Measurements from ENCODE around the gene GABARAP. TPM values are rescaled to one million over a fixed set of nuclear protein-coding genes. Genes with fewer than 3 reads are reported as not detected.

Gene GABARAP
- polyA plus RNA-seq (ENCODE audit: insufficient read length in 4 of 4): 100 to 1,000 TPM; 327 to 487 (median 427) TPM

DNA sequence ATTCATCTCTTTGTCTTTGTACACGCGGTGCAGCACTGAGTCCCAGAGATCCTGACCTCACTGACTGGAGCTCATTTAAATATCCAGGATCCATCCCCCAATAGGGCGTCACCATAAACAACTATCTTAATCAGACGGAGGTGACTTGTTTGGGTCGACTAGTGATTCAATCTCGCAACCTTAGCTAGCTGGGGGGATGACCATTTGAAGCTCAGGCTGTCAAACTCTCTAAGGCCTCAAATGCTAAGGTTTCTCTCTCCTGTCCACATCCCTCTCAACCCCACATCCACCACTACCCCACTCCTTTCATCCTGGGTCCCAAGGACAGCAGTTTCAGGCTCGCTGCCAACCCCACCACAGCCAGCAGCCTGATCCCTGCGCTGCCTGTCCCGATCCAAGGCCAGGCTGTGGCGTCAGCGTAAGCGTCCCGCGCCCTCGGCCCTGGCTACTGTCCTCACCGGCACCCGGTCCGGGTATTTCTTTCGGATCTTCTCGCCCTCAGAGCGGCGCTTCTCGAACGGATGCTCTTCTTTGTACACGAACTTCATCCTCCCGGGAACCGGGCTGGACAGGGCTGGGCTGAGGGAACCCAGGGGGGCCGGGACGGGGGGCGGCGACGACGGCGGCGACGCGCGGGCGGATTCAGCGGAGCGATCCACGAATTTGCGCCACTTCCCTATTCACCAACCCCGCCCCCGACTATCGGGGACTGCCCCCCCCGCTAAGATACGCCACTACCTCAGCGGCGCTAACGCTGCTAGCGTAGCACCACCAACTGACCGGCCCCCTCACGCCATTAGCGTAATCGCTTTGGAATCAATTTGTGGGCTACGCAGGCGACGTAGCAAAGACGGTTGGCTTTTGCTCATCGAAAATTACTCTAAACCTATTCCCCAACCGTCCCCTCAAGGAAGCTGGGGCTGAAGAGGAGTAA, at the start of gene GABARAP:
Gene GABARAP, minus strand, starts transcription at position 667 of the 934 bp plus-strand sequence. Its CDS starts 119 bp downstream, at position 548.
- peak; percentile 92 to 96 (median 94) for DNase-seq (ENCODE audit: low read depth in 4 of 4, low spot score in 3 of 4)

DNA sequence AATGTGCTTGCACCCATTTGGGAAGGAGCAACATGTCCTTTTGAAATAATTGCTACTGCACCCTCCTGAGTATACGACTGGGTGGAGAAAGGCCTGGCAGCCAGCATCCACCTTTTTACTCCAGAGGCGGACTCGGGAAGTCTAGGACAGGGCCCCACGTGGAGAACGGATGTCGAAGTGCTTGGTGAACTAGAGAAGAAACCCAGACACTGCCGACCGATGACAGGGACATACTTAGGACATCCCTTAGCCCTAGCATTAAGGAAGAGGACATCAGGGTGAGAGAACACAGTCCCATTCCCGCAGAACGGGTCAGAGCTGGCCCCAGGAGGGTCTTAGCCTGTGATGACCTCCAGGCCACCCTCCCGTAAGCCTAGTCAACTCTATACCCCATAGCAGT, 48.4 kb upstream of the GABARAP start:
- DNase-seq (ENCODE audit: low read depth in 4 of 4, low spot score in 3 of 4): no peak

DNA sequence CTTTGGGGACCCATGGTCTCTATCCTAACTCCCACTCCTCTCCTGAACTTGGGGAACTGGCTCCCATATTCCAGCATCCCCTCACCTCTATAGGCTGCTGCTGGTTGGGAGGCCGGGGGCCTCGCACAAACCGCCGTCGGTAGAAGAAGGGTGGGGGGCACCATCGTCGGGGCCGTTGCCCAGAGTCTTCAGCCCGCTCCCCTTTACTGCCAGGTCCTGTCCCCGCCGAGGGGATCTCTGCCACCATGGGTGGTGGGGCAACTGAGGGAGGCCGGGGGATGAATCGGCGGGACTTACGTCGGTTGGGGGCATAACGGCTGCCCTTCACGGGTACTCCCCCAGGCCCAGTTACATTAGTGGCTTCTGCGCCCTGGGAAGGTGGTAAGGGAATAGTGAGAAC, 47.9 kb upstream of the GABARAP start:
- DNase-seq (ENCODE audit: low read depth in 4 of 4, low spot score in 3 of 4): no peak

DNA sequence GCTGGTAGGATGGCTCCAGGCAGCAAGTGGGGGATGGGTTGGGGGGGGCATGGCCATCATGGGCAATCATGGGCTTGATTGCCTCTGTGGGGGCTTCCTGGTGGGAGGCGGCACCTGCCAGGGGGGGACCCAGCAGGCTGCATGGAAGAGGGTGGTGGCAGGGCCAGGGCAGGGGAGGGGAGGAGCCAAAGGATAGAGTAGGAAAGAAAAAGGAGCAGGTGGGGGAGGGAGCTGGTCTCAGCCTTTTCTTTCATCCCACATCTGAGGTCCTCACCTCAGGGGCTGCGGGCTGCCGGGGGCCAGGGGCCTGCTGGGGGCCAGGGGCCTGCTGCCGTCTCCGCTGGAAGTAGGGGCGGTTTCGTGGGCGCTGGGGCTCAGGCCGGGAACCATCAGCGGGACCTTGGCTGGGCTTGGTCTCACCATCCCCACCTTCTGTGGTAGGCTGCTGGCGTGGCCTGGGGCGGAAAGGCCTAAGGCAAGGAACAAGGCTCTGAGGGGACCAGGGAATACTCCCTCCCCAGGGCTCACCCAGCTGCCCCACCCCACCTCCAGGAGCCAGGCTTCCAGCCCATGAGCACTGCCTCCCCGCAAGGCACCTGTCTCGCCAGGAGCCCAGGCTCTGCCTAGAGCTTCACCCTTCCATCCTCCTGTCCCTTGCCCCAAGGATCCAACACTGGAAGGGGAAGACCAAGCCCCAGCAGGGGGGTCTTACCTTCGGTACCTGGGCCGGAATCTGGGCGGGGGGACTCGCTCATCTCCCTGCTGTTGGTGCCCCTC, 47.2 kb upstream of the GABARAP start:
- DNase-seq (ENCODE audit: low read depth in 4 of 4, low spot score in 3 of 4): no peak

DNA sequence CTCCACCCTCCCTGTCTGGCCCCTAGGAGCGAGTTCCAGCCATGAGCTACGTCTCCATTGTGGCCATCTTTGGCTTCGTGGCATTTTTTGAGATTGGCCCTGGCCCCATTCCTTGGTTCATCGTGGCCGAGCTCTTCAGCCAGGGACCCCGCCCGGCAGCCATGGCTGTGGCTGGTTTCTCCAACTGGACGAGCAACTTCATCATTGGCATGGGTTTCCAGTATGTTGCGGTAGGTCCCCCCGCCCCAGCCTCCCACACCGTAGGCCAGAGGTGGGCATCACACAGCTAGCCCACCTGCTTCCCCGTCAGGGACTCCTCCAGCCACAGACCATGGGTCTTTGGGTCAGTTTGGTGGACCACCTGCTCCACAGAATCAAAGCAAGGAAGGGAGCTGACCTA, 43.4 kb upstream of the GABARAP start:
- DNase-seq (ENCODE audit: low read depth in 4 of 4, low spot score in 3 of 4): no peak

DNA sequence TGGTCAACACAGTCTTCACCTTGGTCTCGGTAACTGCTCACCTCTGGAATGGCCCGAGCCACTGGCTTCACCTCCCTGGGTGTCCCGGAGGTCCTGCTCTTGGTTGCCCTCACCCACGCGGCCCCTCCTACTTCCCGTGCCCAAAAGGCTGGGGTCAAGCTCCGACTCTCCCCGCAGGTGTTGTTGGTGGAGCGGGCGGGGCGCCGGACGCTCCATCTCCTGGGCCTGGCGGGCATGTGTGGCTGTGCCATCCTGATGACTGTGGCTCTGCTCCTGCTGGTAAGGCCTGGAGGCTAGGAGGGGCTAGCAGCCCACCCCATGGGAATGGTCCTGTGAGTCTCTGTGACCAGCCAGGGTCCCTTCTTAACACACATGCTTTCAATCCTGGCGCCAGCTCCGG, 42.7 kb upstream of the GABARAP start:
- no peak for DNase-seq (ENCODE audit: low read depth in 4 of 4, low spot score in 3 of 4)

DNA sequence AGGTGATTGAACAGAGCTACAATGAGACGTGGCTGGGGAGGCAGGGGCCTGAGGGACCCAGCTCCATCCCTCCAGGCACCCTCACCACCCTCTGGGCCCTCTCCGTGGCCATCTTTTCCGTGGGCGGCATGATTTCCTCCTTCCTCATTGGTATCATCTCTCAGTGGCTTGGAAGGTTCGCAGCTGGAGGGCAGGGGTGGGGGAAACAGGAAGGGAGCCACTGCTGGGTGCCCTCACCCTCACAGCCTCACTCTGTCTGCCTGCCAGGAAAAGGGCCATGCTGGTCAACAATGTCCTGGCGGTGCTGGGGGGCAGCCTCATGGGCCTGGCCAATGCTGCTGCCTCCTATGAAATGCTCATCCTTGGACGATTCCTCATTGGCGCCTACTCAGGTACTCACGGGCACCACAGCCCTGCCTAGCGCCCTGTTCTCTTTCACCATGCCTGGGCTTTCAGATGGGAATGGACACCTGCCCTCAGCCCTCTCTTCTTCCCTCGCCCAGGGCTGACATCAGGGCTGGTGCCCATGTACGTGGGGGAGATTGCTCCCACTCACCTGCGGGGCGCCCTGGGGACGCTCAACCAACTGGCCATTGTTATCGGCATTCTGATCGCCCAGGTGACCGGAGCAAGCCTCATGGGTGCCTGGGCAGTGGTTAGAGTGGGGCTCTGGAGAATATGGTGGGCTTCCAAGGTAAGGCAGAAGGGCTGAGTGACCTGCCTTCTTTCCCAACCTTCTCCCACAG, 41.4 kb upstream of the GABARAP start:
- DNase-seq (ENCODE audit: low read depth in 4 of 4, low spot score in 3 of 4): no peak

DNA sequence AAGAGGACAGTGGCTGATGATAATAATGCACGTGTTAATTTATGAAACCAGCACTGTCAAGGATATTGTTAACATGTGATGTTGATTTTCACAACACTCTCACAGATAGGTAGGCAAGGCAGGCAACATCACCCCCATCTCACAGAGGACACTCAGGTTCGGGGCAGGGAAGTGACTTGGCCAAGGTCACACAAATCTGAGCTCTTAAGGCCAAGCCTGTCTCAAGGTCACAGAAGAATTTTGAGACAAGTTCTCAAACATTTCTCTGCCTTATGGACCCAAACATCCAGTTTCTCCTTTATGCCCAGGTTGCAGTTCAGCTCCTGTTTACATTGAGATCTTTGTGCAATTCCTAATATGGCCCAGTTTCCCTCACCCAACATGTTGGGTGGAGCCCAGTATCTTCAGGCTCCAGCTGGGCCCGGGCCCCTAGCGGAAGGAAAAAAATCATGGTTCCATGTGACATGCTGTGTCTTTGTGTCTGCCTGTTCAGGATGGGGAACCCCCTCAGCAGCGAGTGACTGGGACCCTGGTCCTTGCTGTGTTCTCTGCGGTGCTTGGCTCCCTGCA, 40.6 kb upstream of the GABARAP start:
- no peak for DNase-seq (ENCODE audit: low read depth in 4 of 4, low spot score in 3 of 4)

DNA sequence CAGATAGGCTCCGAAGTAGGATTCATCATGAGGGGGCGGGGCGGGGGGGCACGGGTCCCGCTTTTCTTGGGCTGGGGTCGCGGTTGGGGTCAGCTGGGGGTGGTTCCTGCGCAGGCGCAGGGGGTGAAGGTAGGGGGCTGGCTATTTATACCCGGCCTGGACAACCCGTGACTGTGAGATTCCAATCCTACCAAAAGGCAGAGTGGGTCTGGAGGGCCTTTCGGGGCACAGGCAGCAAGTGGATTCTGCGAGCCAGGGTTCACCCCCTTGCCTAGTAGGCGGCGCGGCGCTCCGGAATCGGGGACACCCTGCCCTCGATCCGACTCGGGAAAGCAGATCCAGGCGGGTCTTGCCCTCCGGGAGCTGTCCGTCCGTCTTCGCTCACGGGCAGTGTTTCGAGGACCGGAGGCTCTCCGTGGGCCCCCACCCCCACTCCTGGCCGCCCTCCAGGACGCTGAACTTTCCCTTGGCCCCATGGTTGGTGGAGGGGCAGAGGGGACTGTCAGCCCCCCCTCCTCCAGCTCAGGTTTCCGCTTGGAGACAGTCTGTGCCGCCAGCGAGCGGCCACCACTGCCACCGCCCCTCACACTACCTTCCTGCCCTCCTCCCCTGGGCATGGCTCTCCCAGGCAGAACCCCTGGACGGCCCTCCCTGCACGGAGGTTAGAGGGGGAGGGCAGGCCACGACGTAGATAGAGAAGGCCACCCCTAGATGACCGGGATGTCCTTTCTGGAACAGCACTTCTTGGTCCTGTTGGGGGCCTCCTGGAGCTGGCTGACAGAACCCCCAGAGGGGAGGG, 39.9 kb upstream of the GABARAP start:
- no peak for DNase-seq (ENCODE audit: low read depth in 4 of 4, low spot score in 3 of 4)

DNA sequence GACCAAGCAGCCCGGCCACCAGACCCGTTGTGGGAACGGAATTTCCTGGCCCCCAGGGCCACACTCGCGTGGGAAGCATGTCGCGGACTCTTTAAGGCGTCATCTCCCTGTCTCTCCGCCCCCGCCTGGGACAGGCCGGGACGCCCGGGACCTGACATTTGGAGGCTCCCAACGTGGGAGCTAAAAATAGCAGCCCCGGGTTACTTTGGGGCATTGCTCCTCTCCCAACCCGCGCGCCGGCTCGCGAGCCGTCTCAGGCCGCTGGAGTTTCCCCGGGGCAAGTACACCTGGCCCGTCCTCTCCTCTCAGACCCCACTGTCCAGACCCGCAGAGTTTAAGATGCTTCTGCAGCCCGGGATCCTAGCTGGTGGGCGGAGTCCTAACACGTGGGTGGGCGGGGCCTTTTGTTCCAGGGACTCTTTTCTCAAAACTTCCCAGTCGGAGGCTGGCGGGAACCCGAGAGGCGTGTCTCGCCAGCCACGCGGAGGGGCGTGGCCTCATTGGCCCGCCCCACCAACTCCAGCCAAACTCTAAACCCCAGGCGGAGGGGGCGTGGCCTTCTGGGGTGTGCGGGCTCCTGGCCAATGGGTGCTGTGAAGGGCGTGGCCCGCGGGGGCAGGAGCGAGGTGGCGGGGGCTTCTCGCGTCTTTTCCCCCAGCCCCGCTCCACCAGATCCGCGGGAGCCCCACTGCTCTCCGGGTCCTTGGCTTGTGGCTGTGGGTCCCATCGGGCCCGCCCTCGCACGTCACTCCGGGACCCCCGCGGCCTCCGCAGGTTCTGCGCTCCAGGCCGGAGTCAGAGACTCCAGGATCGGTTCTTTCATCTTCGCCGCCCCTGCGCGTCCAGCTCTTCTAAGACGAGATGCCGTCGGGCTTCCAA, 39.1 kb upstream of the GABARAP start, which contains the start of gene SLC2A4:
Gene SLC2A4, plus strand, starts transcription at position 645 of the 879 bp plus-strand sequence. Its CDS starts 217 bp downstream, at position 862.
- DNase-seq (ENCODE audit: low read depth in 4 of 4, low spot score in 3 of 4): peak; percentile 85 to 93 (median 91)

DNA sequence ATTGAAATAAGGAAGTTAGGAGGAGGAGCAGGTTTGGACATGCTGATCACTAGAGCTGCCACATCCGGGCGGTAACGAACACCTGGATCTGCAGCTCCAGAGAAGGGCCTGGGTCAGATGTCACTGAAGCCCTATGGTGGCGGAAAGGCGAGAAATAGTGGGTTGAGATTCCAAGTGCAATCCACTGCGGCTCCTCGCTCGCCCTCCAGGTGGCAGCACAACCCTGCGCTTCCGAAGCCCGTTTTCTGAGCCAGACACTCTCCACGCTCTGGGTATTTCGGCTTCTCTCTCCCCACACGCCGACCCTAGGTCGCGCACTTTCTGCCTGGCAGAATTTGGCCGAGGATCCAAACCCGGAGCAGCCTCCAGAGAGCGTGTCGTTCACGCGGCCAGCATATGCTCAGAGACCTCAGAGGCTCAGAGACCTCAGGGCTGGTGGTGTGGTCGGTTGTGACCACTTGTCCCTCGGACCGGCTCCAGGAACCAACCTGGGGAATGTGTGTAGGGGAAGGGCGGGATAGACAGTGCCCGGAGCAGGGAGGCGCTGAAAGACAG, 38.3 kb upstream of the GABARAP start:
- DNase-seq (ENCODE audit: low read depth in 4 of 4, low spot score in 3 of 4): no peak

DNA sequence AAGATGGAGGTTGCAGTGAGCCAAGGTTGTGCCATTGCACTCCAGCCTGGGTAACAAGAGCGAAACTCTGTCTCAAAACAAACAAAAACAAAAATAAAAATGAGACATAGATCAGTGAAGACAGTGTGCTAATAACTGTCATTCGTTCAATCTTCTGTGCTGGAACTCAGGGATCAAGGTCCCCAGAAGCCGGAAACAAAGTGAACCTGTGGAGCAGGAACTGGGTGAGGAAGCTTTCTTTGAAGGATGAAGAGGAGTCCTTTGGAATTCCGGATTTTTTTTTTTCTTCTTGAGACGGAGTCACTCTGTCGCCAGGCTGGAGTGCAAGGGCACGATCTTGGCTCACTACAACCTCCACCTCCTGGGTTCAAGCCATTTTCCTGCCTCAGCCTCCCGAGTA, 37.2 kb upstream of the GABARAP start:
- no peak for DNase-seq (ENCODE audit: low read depth in 4 of 4, low spot score in 3 of 4)

DNA sequence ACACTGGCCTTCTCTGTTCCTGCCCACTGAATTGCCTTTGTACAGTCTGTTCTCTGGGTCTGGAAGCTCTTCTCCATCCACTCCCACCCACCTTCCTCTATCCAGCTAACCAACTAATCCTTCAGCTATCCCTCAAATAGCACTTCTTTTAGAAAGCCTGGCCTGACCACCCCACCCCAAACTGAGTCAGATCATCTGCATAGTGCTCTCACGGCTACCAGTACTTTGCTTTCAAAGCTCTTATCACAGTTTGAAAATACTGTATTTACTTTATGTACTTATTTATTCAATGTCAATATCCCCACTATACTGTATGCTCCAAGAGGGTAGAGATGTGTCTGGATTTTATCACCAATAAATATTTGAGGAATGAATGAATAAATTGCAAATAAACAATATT, 24.5 kb upstream of the GABARAP start:
- DNase-seq (ENCODE audit: low read depth in 4 of 4, low spot score in 3 of 4): no peak

DNA sequence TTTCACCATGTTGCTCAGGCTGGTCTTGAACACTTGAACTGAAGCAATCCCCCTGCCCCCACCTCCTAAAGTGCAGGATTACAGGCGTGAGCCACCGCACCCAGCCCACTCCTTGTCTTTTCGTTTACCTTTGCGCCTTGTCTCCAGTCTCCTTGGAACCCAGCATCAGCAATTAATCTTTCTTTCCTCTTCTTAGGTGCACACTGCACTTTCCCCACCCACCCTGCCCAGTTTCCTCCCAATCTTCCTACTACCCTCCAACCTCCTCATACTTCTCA, 21.5 kb upstream of the GABARAP start:
- DNase-seq (ENCODE audit: low read depth in 4 of 4, low spot score in 3 of 4): no peak

DNA sequence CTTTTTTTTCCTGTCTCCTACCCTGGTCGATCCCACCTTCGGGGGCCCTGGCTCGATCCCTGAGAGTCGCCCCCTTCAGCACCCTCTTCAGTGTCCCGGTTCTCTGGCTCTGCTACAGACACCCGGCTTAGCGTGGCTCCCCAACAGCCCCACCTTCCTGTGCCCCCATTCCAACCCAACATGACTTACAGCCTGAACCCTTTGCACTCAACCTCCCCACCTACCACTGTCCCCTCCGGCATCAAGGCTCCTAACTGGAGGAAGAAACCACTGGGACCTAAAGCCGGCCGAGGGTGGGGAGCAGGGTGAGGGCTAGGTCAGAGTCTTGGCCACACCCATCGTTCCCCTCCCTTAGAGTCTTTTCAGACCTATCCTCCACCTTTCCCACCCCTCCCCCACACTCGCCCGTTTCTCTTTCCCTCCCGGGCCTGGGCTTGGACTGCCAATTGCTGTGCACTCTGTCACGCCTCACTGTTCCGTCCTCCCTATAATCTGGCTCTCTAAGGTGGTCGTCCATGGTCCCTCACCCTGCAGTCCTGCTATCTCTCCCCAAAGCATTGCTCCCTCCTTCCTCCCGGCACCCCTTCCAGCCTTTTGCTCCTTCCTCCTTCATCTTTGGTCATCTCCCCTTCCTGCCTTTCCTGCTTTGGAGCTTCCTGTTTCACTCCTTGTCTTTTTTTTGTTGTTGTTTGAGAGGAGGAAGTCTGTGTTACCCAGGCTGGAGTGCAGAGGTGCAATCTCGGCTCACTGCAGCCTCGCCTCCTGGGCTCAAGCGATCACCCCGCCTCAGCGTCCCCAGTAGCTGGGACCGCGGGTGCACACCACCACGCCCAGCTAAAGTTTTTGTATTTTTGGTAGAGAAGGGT, 20.9 kb upstream of the GABARAP start:
- no peak for DNase-seq (ENCODE audit: low read depth in 4 of 4, low spot score in 3 of 4)

DNA sequence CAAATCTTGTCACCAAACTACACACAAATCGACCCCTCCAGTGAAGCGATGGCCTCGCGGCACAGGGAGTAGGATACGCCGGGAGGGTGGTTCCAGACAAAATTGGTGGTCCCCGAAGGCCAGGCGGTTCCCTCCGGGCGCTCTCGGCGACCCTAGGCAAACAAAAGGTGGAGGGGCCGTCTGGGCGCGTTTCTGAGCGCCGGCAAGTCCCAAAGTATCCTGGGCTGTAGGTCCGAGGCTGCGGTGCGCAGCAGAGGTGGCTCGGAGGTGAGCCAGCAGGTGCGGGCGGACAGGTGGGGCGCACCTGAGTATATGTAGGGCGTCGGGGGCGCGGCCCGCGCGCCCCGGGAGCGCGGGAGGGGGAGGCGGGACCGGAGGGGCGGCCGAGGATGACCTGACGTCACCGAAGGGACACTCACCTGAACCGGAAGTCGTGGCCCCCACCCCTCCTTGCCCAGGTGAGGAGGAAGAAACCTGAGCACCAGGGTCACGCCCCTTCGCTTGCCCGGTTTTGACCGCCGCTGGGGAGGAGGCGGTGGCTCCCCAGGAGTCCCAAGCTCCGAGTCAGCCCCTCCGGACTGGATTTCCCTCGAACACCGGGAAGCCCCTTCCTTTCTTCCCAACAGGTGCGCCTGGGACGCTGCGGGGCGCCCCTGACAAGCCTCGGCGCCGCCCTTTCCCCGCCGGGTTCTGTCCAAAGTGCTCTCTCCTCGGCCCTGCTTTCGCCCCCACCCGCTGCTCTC, 20.1 kb upstream of the GABARAP start, which contains the start of gene CLDN7:
Gene CLDN7, minus strand, starts transcription at position 287 of the 743 bp plus-strand sequence. CDS start 435 bp downstream, outside the sequence.
- no peak for DNase-seq (ENCODE audit: low read depth in 4 of 4, low spot score in 3 of 4)

Data from left renal pelvis (tissue), 4 donors.